ENCODE results near the gene OR2F1. TPM values are rescaled to one million over a fixed set of nuclear protein-coding genes. Genes with fewer than 3 reads are reported as not detected.

Gene OR2F1
- total and polyA plus RNA-seq, 2 donors (not counting 1 experiment from before 2014, with no cell fraction given), result not detected

DNA sequence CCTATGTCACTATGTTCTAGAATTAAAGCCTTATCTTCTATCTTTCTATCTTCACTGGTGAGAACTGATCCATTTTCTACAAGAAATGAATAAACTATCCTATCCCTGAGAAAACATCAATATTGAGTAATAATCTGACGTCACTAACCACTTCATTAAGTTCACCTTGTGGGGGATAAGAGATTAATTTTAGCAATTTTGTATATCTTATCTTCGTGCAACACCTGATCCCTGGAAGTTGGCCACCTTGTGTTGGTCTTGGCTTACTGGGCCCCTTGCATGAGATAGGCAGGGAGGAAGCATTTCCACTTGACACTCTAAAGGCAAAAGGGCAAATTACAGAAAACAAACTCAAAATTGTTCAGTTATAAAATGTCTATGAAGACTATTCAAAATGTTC, 25.4 kb downstream of the OR2F1 start:
- H3K9me3 ChIP-seq (ENCODE audit: control insufficient read depth, insufficient read depth, low read depth, low read length), result no peaks in the 10 kb centered on the region
- no peak overlapping the region for H2AFZ ChIP-seq (ENCODE audit: low read length)
- H3K9ac ChIP-seq (ENCODE audit: insufficient read depth, low read length), result no peak overlapping the region
- no peaks in the 10 kb centered on the region for H4K20me1 ChIP-seq (ENCODE audit: control insufficient read depth, extremely low read depth, insufficient read depth, low read length)
- H3K79me2 ChIP-seq (ENCODE audit: control insufficient read depth, insufficient read depth, low read length), result no peaks in the 10 kb centered on the region
- peak overlapping the region; percentile 15 for H3K27ac ChIP-seq (ENCODE audit: insufficient read depth, low read length)
- peak in 1 of 2 donors; percentile 10 for DNase-seq (ENCODE audit: low read depth in 2 of 2)
- H3K27me3 ChIP-seq (ENCODE audit: control insufficient read depth, insufficient read depth, low read length), result no peaks in the 10 kb centered on the region
- no peak overlapping the region for H3K4me3 ChIP-seq (replicated peaks in 1 of 4; ENCODE audit: control extremely low read depth in 1 of 4, insufficient read depth in 1 of 4, low read depth in 3 of 4, low read length in 4 of 4)
- H3K4me1 ChIP-seq (ENCODE audit: control insufficient read depth, extremely low read depth, insufficient read depth, low read length), result peaks cover 3% of the 10 kb centered on the region
- H3K4me2 ChIP-seq (ENCODE audit: extremely low read depth, insufficient read depth, low read length), result no peak overlapping the region
- no peak for TF ChIP-seq EZH2 (IDR thresholded peaks at IDR 0.05; ENCODE audit: low read length, missing control alignments)
- TF ChIP-seq, protein P1, sequence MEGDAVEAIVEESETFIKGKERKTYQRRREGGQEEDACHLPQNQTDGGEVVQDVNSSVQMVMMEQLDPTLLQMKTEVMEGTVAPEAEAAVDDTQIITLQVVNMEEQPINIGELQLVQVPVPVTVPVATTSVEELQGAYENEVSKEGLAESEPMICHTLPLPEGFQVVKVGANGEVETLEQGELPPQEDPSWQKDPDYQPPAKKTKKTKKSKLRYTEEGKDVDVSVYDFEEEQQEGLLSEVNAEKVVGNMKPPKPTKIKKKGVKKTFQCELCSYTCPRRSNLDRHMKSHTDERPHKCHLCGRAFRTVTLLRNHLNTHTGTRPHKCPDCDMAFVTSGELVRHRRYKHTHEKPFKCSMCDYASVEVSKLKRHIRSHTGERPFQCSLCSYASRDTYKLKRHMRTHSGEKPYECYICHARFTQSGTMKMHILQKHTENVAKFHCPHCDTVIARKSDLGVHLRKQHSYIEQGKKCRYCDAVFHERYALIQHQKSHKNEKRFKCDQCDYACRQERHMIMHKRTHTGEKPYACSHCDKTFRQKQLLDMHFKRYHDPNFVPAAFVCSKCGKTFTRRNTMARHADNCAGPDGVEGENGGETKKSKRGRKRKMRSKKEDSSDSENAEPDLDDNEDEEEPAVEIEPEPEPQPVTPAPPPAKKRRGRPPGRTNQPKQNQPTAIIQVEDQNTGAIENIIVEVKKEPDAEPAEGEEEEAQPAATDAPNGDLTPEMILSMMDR (conservative IDR thresholded peaks at IDR 0.05 in 1 of 2, IDR thresholded peaks at IDR 0.05 in 1 of 2; ENCODE audit: low read depth in 1 of 2, low read length in 2 of 2), result no peak
- no peaks in the 10 kb centered on the region for H3K36me3 ChIP-seq (ENCODE audit: control insufficient read depth, insufficient read depth, low read length)

DNA sequence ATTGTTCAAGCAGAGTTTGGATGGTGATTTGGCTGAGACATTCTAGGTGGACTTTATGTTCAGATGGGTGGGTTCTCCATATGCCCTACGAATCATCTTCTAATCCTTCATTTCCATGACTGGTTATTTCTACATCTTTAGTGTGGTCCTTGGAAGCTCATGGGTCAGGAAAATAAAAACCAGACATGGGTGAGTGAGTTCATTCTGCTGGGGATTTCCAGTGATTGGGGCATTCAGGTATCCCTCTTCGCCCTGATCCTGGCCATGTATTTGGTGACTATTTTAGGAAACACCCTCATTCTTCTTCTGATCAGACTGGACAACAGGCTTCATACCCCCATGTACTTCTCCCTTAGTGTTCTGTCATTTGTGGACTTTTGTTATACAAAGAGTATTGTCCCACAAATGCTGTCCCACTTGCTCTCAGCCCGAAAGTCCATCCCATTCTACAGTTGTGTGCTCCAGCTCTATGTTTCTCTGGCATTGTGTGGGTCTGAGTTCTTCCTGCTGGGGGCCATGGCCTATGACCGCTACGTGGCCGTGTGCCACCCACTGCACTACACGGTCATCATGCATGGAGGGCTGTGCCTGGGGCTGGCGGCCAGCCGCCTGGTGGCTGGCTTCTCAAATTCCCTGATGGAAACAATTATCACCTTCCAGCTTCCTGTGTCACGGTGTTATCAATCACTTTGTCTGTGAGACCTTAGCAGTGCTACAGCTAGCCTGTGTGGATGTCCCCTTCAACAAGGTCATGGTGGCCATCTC, 26.3 kb downstream of the OR2F1 start:
- Histone ChIP-seq H3K4me2 (ENCODE audit: extremely low read depth, insufficient read depth, low read length) (no peak overlapping the region), H3K4me3 (replicated peaks in 1 of 4; ENCODE audit: control extremely low read depth in 1 of 4, insufficient read depth in 1 of 4, low read depth in 3 of 4, low read length in 4 of 4) (no peak overlapping the region), H3K9ac (ENCODE audit: insufficient read depth, low read length) (no peak overlapping the region), H3K27ac (ENCODE audit: insufficient read depth, low read length) (no peak overlapping the region), H2AFZ (ENCODE audit: low read length) (no peak overlapping the region), H3K4me1 (ENCODE audit: control insufficient read depth, extremely low read depth, insufficient read depth, low read length) (peaks cover 3% of the 10 kb centered on the region), H4K20me1 (ENCODE audit: control insufficient read depth, extremely low read depth, insufficient read depth, low read length) (no peaks in the 10 kb centered on the region), H3K27me3 (ENCODE audit: control insufficient read depth, insufficient read depth, low read length) (no peaks in the 10 kb centered on the region), H3K9me3 (ENCODE audit: control insufficient read depth, insufficient read depth, low read depth, low read length) (no peaks in the 10 kb centered on the region), H3K36me3 (ENCODE audit: control insufficient read depth, insufficient read depth, low read length) (no peaks in the 10 kb centered on the region), H3K79me2 (ENCODE audit: control insufficient read depth, insufficient read depth, low read length) (no peaks in the 10 kb centered on the region)
- DNase-seq (ENCODE audit: low read depth in 2 of 2), result no peak
- TF ChIP-seq, protein P1 (conservative IDR thresholded peaks at IDR 0.05 in 1 of 2, IDR thresholded peaks at IDR 0.05 in 1 of 2; ENCODE audit: low read depth in 1 of 2, low read length in 2 of 2), result no peak
- no peak for TF ChIP-seq EZH2 (IDR thresholded peaks at IDR 0.05; ENCODE audit: low read length, missing control alignments)

DNA sequence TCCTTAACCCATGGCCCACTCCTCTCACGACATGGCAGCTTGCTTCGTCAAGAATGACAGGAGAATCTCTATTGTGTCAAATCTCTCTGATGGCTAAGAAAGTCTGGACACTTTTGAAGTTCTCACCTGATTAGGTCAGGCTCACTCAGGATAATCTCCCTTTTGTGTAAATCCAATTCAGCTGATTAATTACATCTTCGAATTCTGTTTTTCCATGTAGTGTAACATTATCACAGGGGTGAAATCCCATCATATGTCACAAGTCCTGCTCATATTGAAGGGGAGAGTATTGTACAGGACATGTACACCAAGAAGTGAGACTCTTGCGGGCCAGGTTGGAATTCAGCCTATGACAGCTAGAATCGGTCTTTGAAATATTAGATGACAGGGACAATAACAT, 29.3 kb downstream of the OR2F1 start:
- TF ChIP-seq, protein P1 (conservative IDR thresholded peaks at IDR 0.05 in 1 of 2, IDR thresholded peaks at IDR 0.05 in 1 of 2; ENCODE audit: low read depth in 1 of 2, low read length in 2 of 2), result no peak
- no peak for TF ChIP-seq EZH2 (IDR thresholded peaks at IDR 0.05; ENCODE audit: low read length, missing control alignments)
- Histone ChIP-seq H3K4me2 (ENCODE audit: extremely low read depth, insufficient read depth, low read length) (no peak overlapping the region), H3K79me2 (ENCODE audit: control insufficient read depth, insufficient read depth, low read length) (no peaks in the 10 kb centered on the region), H3K27ac (ENCODE audit: insufficient read depth, low read length) (no peak overlapping the region), H3K27me3 (ENCODE audit: control insufficient read depth, insufficient read depth, low read length) (no peaks in the 10 kb centered on the region), H4K20me1 (ENCODE audit: control insufficient read depth, extremely low read depth, insufficient read depth, low read length) (no peaks in the 10 kb centered on the region), H2AFZ (ENCODE audit: low read length) (no peak overlapping the region), H3K4me1 (ENCODE audit: control insufficient read depth, extremely low read depth, insufficient read depth, low read length) (peaks cover 4% of the 10 kb centered on the region), H3K9me3 (ENCODE audit: control insufficient read depth, insufficient read depth, low read depth, low read length) (no peaks in the 10 kb centered on the region), H3K9ac (ENCODE audit: insufficient read depth, low read length) (no peak overlapping the region), H3K36me3 (ENCODE audit: control insufficient read depth, insufficient read depth, low read length) (no peaks in the 10 kb centered on the region), H3K4me3 (replicated peaks in 1 of 4; ENCODE audit: control extremely low read depth in 1 of 4, insufficient read depth in 1 of 4, low read depth in 3 of 4, low read length in 4 of 4) (no peak overlapping the region)
- DNase-seq (ENCODE audit: low read depth in 2 of 2), result no peak

Measured in fibroblast of lung (primary cell).